T-helper 2 cell treated with Interferon-gamma antibody and Interleukin-4, amounts not matched to agents 5 μg/mL and 100 μg/mL, for 36 hours (primary cell): Measurements from ENCODE around the gene C1QB.

Experiments
- DNase-seq: peaks from one replicate; pipeline ENCODE4 v3.0.0; 2021; ENCODE audit warnings: low spot score
- H3K27ac Mint-ChIP-seq: one replicate; pipeline ENCODE4 v1.8.0; 2021; ENCODE audit warnings: mild to moderate bottlenecking, mixed read lengths
- H3K27me3 Mint-ChIP-seq: one replicate; pipeline ENCODE4 v1.8.0; 2021; ENCODE audit warnings: low read depth, mixed read lengths
- H3K36me3 Mint-ChIP-seq: one replicate; pipeline ENCODE4 v1.8.0; 2021; ENCODE audit warnings: low read depth, mixed read lengths
- H3K4me1 Mint-ChIP-seq: one replicate; pipeline ENCODE4 v1.8.0; 2021; ENCODE audit warnings: low read depth, mixed read lengths
- H3K4me3 Mint-ChIP-seq: one replicate; pipeline ENCODE4 v1.8.0; 2022; ENCODE audit warnings: mild to moderate bottlenecking, moderate library complexity, mixed read lengths
- H3K9me3 Mint-ChIP-seq: one replicate; pipeline ENCODE4 v1.8.0; 2021; ENCODE audit warnings: mixed read lengths

Gene C1QB, protein sequence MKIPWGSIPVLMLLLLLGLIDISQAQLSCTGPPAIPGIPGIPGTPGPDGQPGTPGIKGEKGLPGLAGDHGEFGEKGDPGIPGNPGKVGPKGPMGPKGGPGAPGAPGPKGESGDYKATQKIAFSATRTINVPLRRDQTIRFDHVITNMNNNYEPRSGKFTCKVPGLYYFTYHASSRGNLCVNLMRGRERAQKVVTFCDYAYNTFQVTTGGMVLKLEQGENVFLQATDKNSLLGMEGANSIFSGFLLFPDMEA

DNA sequence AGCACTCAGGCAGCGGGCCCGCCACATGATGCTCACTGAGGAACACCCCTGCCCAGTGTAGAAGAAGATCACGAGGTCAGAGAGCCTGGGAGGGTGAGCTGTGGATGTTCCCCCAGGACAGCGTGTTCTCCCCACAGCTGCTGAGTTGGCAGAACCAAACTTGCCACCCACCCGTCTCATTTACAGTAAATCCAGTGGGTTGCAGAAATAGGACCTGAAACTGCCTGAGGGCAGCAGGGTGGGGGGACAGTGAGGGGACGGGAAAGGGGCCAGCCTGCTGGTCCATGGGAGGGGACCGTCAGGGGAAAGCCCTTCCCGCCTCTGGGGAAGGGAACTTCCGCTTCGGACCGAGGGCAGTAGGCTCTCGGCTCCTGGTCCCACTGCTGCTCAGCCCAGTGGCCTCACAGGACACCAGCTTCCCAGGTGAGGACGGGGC lies at the start of gene C1QB:
C1QB (plus strand) TSS at position 356 of the 436 bp plus-strand sequence. CDS start 6,227 bp downstream, outside the sequence.
- Mint-ChIP-seq H3K27ac (no peak within 1 kb of the TSS), H3K4me1 (no peaks in the 10 kb centered on the region), H3K36me3 (no peaks in the 10 kb centered on the region), H3K4me3 (no peak within 1 kb of the TSS), H3K9me3 (no peaks in the 10 kb centered on the region), H3K27me3 (no peaks in the 10 kb centered on the region)
- no peak for DNase-seq

DNA sequence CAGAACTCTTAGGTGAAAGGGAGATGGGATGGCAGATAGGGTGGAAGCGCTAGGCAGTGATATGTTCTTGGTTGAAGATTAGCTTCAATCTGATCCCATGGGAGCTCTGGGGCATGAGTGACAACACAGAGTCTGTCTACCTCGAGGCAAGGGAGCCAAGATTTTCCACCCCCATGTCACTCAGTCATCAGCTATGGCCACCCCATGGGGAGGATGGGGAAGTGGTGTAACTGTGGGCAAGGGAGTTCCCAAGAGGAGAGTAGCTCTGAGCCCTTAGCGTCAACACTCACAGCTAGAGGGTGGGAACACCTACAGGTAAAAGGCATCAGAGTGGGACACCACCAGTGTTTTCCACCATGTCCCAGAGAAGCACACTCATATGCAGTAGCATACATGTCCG lies 46.9 kb upstream of the C1QB start:
- H3K4me1 Mint-ChIP-seq, result no peaks in the 10 kb centered on the region
- no peaks in the 10 kb centered on the region for H3K9me3 Mint-ChIP-seq
- DNase-seq, result no peak
- peaks cover 5% of the 10 kb centered on the region for H3K27me3 Mint-ChIP-seq
- H3K36me3 Mint-ChIP-seq, result no peaks in the 10 kb centered on the region
- H3K27ac Mint-ChIP-seq, result no peak overlapping the region
- no peak overlapping the region for H3K4me3 Mint-ChIP-seq

DNA sequence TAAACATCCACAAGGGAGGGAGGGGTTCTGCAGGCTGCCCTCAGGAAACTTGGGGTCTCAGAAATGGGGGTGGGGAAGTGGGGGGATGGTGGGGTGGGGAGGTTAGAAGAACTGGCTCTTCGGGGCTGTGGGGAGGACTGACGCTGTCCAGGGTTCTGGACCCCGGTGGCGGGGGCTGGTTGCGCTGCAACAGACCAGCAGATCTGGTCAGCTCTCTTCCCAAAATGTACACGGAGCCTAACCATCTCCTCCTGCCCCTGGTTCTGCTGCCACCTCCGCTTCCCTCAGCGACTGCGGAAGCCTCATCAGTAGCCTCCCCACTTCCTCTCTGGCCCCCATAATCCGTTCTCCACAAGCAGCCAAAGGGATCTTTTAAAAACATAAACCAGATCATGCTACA lies 45.9 kb upstream of the C1QB start:
- Mint-ChIP-seq H3K27me3 (peaks cover 5% of the 10 kb centered on the region), H3K27ac (no peak overlapping the region), H3K4me1 (no peaks in the 10 kb centered on the region), H3K9me3 (no peaks in the 10 kb centered on the region), H3K4me3 (no peak overlapping the region), H3K36me3 (no peaks in the 10 kb centered on the region)
- no peak for DNase-seq

DNA sequence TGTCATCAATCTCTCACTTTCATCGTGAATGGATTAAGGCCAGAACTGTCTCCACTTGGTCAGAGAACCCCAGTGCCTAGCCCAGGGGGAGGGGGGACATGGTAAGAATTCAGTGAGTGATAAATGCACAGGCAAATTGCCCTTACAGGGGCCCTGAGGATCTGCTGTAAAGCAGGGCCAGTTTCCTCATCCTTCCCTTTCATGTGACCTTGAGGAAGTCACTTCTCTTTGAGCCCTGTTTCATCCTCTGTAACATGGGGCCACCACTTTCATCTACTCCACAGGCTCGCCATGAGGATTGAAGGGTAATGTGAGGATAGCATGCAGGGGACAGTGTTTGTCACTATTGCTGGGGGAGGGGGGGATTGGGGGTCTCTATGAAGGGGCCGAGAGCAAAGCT lies 44.7 kb upstream of the C1QB start:
- H3K4me1 Mint-ChIP-seq, result no peaks in the 10 kb centered on the region
- no peak overlapping the region for H3K4me3 Mint-ChIP-seq
- no peaks in the 10 kb centered on the region for H3K9me3 Mint-ChIP-seq
- DNase-seq, result no peak
- H3K36me3 Mint-ChIP-seq, result no peaks in the 10 kb centered on the region
- no peak overlapping the region for H3K27ac Mint-ChIP-seq
- peaks cover 5% of the 10 kb centered on the region for H3K27me3 Mint-ChIP-seq

GRCh38 chr1:22609291-22609690 lies 43.7 kb upstream of the C1QB start:
- peaks cover 5% of the 10 kb centered on the region for H3K27me3 Mint-ChIP-seq

DNA sequence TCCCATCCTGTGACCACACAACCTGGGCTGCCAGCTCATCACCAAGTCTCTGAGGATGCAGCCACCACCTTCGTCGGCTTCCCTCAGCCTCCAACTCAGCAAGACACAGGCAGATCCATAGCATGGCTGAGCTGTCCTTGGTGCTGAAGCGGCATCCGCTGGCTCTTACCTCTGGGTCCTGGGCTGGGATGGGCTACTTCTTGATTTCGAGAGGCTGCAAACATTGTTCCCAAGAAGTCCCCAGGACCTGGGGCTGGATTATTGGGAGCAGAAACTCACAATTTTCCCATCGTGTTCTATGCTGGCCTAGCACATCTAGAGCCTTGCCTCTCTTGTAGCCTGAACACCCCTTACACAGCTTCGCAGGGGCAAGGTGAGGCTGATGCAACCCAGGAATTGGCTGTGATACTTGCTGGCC lies 41.5 kb upstream of the C1QB start:
- H3K4me3 Mint-ChIP-seq, result no peak overlapping the region
- H3K36me3 Mint-ChIP-seq, result no peaks in the 10 kb centered on the region
- DNase-seq, result no peak
- no peaks in the 10 kb centered on the region for H3K9me3 Mint-ChIP-seq
- peaks cover 3% of the 10 kb centered on the region for H3K27me3 Mint-ChIP-seq
- H3K4me1 Mint-ChIP-seq, result no peaks in the 10 kb centered on the region
- no peak overlapping the region for H3K27ac Mint-ChIP-seq

More at GRCh38 chr1:22609291-22609690, 43.7 kb upstream of the C1QB start:
- Mint-ChIP-seq H3K27ac (no peak overlapping the region), H3K4me1 (no peaks in the 10 kb centered on the region), H3K4me3 (no peak overlapping the region), H3K9me3 (no peaks in the 10 kb centered on the region), H3K36me3 (no peaks in the 10 kb centered on the region)
- DNase-seq, result no peak

GRCh38 chr1:22612671-22613571 lies 40.1 kb upstream of the C1QB start:
- H3K9me3 Mint-ChIP-seq, result no peaks in the 10 kb centered on the region
- H3K27me3 Mint-ChIP-seq, result peaks cover 1% of the 10 kb centered on the region
- no peak for DNase-seq
- no peaks in the 10 kb centered on the region for H3K36me3 Mint-ChIP-seq
- no peaks in the 10 kb centered on the region for H3K4me1 Mint-ChIP-seq
- no peak overlapping the region for H3K4me3 Mint-ChIP-seq
- H3K27ac Mint-ChIP-seq, result no peak overlapping the region

DNA sequence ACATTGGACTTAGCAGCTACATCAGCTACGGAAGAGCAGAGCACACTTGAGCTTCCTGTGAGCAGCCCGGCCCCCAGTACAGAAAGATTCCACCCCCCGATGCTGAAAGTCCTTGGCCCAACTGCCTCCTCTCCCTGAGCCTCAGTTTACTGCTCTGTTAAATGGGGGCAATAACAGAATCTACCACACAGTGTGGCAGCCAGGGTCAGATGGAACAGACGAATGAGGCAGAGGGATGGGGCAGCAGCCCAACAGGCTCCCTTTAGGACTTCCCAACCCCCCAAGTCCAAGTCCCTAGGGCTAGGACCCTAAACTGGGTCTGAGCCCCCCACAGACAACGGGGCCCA lies 39.5 kb upstream of the C1QB start:
- no peaks in the 10 kb centered on the region for H3K36me3 Mint-ChIP-seq
- no peak for DNase-seq
- H3K9me3 Mint-ChIP-seq, result no peaks in the 10 kb centered on the region
- H3K27me3 Mint-ChIP-seq, result peaks cover 1% of the 10 kb centered on the region
- no peaks in the 10 kb centered on the region for H3K4me1 Mint-ChIP-seq
- no peak overlapping the region for H3K27ac Mint-ChIP-seq
- no peak overlapping the region for H3K4me3 Mint-ChIP-seq

DNA sequence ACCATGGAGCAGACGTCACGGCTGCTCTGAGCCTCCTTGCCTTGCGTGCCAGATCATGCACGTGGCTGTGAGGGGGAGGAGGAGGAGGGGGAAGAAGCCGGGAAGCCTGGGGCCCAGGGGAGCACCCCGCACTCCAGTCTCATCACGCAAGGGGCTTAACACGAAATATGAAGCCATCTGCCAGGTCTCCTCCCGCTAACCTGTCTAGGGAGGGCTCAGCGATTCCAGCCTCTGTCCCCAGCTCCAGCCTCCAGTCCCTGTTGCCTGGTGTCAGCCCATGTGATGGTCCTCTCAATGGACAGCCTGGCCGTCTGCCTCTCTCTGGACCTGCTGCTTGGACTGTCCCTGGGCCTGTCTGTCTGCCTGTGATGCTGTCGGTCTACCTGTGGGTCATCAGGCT lies 39.1 kb upstream of the C1QB start:
- no peaks in the 10 kb centered on the region for H3K4me1 Mint-ChIP-seq

DNA sequence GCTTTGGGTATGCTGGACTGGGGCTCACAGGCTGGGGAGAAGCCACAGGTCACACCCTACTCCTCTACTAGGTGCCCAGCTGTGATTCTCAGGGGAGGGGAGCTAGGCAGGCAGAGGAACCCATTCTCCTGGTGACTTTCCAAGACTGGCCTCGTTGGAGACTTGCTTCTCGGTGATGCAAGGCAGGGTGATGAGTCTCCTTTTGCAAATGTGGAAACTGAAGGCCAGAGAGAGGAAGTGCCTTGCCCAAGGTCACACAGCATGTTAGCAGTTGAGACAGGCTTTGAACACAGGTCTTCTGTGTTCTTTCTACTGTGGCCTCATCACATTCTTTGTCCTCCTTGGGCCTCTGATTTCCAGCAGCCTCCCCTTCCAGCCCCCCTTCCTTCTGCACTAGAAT lies 37.1 kb upstream of the C1QB start:
- no peak overlapping the region for H3K4me3 Mint-ChIP-seq
- H3K9me3 Mint-ChIP-seq, result no peaks in the 10 kb centered on the region
- no peaks in the 10 kb centered on the region for H3K4me1 Mint-ChIP-seq
- H3K27ac Mint-ChIP-seq, result no peak overlapping the region
- H3K27me3 Mint-ChIP-seq, result no peaks in the 10 kb centered on the region
- no peak for DNase-seq
- H3K36me3 Mint-ChIP-seq, result no peaks in the 10 kb centered on the region

More for the DNA sequence above, 39.1 kb upstream of the C1QB start:
- Mint-ChIP-seq H3K27ac (no peak overlapping the region), H3K4me3 (no peak overlapping the region), H3K9me3 (no peaks in the 10 kb centered on the region), H3K36me3 (no peaks in the 10 kb centered on the region), H3K27me3 (no peaks in the 10 kb centered on the region)
- no peak for DNase-seq

GRCh38 chr1:22616571-22616970 lies 36.5 kb upstream of the C1QB start:
- Mint-ChIP-seq H3K36me3 (no peaks in the 10 kb centered on the region), H3K4me3 (no peak overlapping the region), H3K4me1 (no peaks in the 10 kb centered on the region), H3K27me3 (no peaks in the 10 kb centered on the region), H3K27ac (no peak overlapping the region), H3K9me3 (no peaks in the 10 kb centered on the region)
- no peak for DNase-seq

DNA sequence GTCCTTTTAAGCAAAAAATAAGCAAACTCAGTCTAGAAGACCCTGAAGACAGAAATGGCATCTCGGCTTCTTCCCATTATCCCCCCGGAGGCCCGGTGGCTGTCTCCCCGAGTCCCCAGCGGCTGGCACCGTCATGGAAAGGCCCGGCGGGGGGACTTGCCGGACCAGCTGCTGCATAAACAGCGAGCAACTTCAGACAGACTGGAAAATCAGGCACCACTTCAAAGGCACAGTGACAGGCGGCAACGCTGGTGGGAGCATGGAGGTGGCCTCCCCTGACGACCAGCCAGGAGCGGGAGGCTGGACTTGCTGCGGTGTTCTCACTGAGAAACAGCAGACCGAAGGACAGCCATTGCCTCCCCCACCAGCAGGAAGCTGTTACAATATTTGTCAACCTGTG lies 35.0 kb upstream of the C1QB start:
- Mint-ChIP-seq H3K27ac (no peak overlapping the region), H3K36me3 (no peaks in the 10 kb centered on the region), H3K4me1 (no peaks in the 10 kb centered on the region), H3K27me3 (no peaks in the 10 kb centered on the region), H3K4me3 (no peak overlapping the region), H3K9me3 (no peaks in the 10 kb centered on the region)
- DNase-seq, result no peak

- H3K36me3 Mint-ChIP-seq, result no peaks in the 10 kb centered on the region
- H3K4me1 Mint-ChIP-seq, result no peaks in the 10 kb centered on the region
Measured at GRCh38 chr1:22619252-22619651, 33.8 kb upstream of the C1QB start.

GRCh38 chr1:22619798-22620197 lies 33.2 kb upstream of the C1QB start:
- Mint-ChIP-seq H3K27ac (no peak overlapping the region), H3K9me3 (no peaks in the 10 kb centered on the region), H3K4me1 (no peaks in the 10 kb centered on the region), H3K36me3 (no peaks in the 10 kb centered on the region), H3K4me3 (no peak overlapping the region), H3K27me3 (no peaks in the 10 kb centered on the region)
- DNase-seq, result no peak

More at GRCh38 chr1:22619252-22619651, 33.8 kb upstream of the C1QB start:
- H3K27me3 Mint-ChIP-seq, result no peaks in the 10 kb centered on the region
- no peak overlapping the region for H3K27ac Mint-ChIP-seq
- DNase-seq, result no peak
- no peak overlapping the region for H3K4me3 Mint-ChIP-seq
- H3K9me3 Mint-ChIP-seq, result no peaks in the 10 kb centered on the region
